Measurements from ENCODE around the gene INPP5D. TPM values are rescaled to one million over a fixed set of nuclear protein-coding genes. Genes with fewer than 3 reads are reported as not detected.

Gene INPP5D
- total and polyA plus RNA-seq, 2 of the 13 experiments (the other 11 are each of a cell fraction or from before 2014, with no cell fraction given): 16.7 to 18.0 TPM

DNA sequence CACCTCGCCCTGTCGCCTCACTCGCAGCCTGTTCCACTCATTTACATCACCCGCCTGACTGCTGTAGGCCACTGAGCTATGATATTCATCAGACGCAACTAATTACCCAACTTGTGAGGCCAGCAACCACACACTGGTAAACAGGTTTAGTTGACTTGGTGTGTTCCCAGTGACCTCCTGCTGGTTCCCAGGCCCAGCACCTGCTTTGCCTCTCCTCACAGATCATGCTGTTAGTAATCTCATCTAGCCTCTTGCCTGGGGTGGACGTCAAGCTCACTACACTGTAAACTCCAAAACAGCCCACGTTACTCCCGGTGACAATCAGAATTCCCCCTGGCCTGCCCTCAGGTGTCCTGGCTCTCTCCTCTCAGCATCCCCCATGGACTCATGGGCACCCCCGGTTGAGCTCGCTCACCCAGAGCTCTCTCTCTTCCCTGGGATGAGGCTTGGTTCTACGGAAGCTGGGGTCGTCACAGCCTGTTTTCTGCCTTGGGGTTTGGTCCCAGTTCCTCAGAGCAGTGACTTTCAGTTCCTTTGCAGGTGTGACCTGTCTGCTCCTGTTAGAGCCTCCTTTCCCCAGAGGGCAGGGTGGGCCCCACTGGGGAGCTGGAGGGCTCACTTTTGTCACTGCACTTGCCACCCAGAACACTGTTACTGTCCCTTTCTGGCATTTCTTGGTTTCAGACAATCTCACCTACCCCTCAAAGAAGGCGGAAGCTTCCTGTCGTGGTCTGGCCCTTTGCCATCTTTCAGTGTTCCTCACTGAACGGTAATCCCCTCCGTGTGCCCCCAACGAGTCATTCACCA, 40.3 kb downstream of the INPP5D start:
- BruUV-seq (replicated peaks): no TSS peak
- TF ChIP-seq MTA1 (CRISPR knock-in tag; IDR thresholded peaks at IDR 0.05; ENCODE audit: borderline replicate concordance) (no peak), ZNF446 (CRISPR knock-in tag; IDR thresholded peaks at IDR 0.05) (no peak), DDIT3 (CRISPR knock-in tag; IDR thresholded peaks at IDR 0.05) (no peak), ZFP37 (CRISPR knock-in tag; IDR thresholded peaks at IDR 0.05; ENCODE audit: borderline replicate concordance) (no peak), FLYWCH1 (CRISPR knock-in tag; IDR thresholded peaks at IDR 0.05) (no peak), ZNF496 (CRISPR knock-in tag; IDR thresholded peaks at IDR 0.05; ENCODE audit: insufficient replicate concordance) (no peak), KDM4B (CRISPR knock-in tag; IDR thresholded peaks at IDR 0.05) (no peak), ARNTL (CRISPR knock-in tag; IDR thresholded peaks at IDR 0.05) (no peak)
- TF ChIP-seq, protein P1, sequence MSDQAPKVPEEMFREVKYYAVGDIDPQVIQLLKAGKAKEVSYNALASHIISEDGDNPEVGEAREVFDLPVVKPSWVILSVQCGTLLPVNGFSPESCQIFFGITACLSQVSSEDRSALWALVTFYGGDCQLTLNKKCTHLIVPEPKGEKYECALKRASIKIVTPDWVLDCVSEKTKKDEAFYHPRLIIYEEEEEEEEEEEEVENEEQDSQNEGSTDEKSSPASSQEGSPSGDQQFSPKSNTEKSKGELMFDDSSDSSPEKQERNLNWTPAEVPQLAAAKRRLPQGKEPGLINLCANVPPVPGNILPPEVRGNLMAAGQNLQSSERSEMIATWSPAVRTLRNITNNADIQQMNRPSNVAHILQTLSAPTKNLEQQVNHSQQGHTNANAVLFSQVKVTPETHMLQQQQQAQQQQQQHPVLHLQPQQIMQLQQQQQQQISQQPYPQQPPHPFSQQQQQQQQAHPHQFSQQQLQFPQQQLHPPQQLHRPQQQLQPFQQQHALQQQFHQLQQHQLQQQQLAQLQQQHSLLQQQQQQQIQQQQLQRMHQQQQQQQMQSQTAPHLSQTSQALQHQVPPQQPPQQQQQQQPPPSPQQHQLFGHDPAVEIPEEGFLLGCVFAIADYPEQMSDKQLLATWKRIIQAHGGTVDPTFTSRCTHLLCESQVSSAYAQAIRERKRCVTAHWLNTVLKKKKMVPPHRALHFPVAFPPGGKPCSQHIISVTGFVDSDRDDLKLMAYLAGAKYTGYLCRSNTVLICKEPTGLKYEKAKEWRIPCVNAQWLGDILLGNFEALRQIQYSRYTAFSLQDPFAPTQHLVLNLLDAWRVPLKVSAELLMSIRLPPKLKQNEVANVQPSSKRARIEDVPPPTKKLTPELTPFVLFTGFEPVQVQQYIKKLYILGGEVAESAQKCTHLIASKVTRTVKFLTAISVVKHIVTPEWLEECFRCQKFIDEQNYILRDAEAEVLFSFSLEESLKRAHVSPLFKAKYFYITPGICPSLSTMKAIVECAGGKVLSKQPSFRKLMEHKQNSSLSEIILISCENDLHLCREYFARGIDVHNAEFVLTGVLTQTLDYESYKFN (CRISPR knock-in tag; conservative IDR thresholded peaks at IDR 0.05): no peak
- TF ChIP-seq, protein P2, sequence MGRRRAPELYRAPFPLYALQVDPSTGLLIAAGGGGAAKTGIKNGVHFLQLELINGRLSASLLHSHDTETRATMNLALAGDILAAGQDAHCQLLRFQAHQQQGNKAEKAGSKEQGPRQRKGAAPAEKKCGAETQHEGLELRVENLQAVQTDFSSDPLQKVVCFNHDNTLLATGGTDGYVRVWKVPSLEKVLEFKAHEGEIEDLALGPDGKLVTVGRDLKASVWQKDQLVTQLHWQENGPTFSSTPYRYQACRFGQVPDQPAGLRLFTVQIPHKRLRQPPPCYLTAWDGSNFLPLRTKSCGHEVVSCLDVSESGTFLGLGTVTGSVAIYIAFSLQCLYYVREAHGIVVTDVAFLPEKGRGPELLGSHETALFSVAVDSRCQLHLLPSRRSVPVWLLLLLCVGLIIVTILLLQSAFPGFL (CRISPR knock-in tag; IDR thresholded peaks at IDR 0.05): no peak
- Histone ChIP-seq H3K36me3 (replicated peaks in 1 of 2; ENCODE audit: control insufficient read depth in 1 of 2, insufficient read depth in 2 of 2, low read length in 2 of 2) (peaks cover 0 to 2% of the 10 kb centered on the region in 2 experiments; a peak in 1 of 5 replicates), H3K4me1 (ENCODE audit: insufficient read depth, low read length) (no peaks in the 10 kb centered on the region), H4K20me1 (ENCODE audit: insufficient read depth, low read length) (no peaks in the 10 kb centered on the region), H3K4me2 (ENCODE audit: low read depth, low read length) (no peak overlapping the region), H3K27me3 (ENCODE audit: control insufficient read depth in 1 of 2, insufficient read depth in 2 of 2, low read length in 2 of 2) (no peaks in the 10 kb centered on the region), H3K4me3 (replicated peaks in 1 of 3; ENCODE audit: insufficient read depth in 1 of 3, low read depth in 2 of 3, low read length in 3 of 3) (no peak overlapping the region), H3K79me2 (ENCODE audit: insufficient read depth, low read length) (no peaks in the 10 kb centered on the region), H3K9ac (ENCODE audit: insufficient read depth, low read depth, low read length) (no peak overlapping the region), H2AFZ (ENCODE audit: low read length) (no peak overlapping the region), H3K27ac (ENCODE audit: extremely low read length, insufficient read depth, low read length) (no peak overlapping the region), H3K9me3 (ENCODE audit: low read length) (no peaks in the 10 kb centered on the region)
- 89% methylated on average over 17 of the region's 17 CpGs for WGBS (ENCODE audit: low lambda C conversion rate)
- intact Hi-C loops (cut with micrococcal nuclease; ENCODE audit: unreplicated experiment): no loop called here
- in situ Hi-C loops (cut with HindIII; ENCODE audit: extremely low pct_ligation_motif_present, low pct_unique_long_range_greater_than_20kb): no loop called here
- FAIRE-seq: no peak
- POLR2A ChIA-PET: no interaction called here
- no peak for ATAC-seq
- no peak for DNase-seq (ENCODE audit: low spot score)
- CTCF ChIA-PET (ENCODE audit: low intra/inter-chr PET ratio, low total read pairs): no interaction called here
